ENCODE data around the gene ANKRD52. TPM values are rescaled to one million over a fixed set of nuclear protein-coding genes. Genes with fewer than 3 reads are reported as not detected.

Gene ANKRD52
- total and polyA plus RNA-seq, 9 of the 15 experiments (the other 6 are each of a cell fraction or from before 2014, with no cell fraction given): 0.52 to 46.8 (median 7.9) TPM

GRCh38 chr12:56193025-56193578 lies 65.1 kb downstream of the ANKRD52 start (continued):
- TF ChIP-seq CUX1 (CRISPR knock-in tag; IDR thresholded peaks at IDR 0.05): no peak
- no peak for TF ChIP-seq GTF2A2 (tag; IDR thresholded peaks at IDR 0.05)
- peak; percentile 69; the same call in 1 of the 2 replicates for TF ChIP-seq CC2D1A (IDR thresholded peaks at IDR 0.05)
- peak; percentile 46 for TF ChIP-seq HNRNPK (IDR thresholded peaks at IDR 0.05; ENCODE audit: low read depth, low read length, poor library complexity, severe bottlenecking)
- peak; percentile 70; the same call in 1 of the 2 replicates for TF ChIP-seq ZNF395 (CRISPR knock-in tag; IDR thresholded peaks at IDR 0.05)
- TF ChIP-seq HDAC1 (IDR thresholded peaks at IDR 0.05): 0 out of 4 replicates have a peak, but pooled peaks of 1 of the 2 experiments have one; percentile 26
- no peak for TF ChIP-seq PHF21A (IDR thresholded peaks at IDR 0.05; ENCODE audit: borderline replicate concordance, low read depth)
- TF ChIP-seq TEAD4 (IDR thresholded peaks at IDR 0.05; ENCODE audit: low read length): peak; percentile 63
- TF ChIP-seq TEAD4 (CRISPR knock-in tag; IDR thresholded peaks at IDR 0.05; ENCODE audit: borderline replicate concordance): no peak
- TF ChIP-seq MAZ (CRISPR knock-in tag; conservative IDR thresholded peaks at IDR 0.05 in 1 of 2, IDR thresholded peaks at IDR 0.05 in 1 of 2): peak in 1 of 2 experiments; percentile 34; a peak in 1 of 4 replicates
- TF ChIP-seq EP400 (IDR thresholded peaks at IDR 0.05): peak; percentile 25; the same call in 1 of the 2 replicates
- no peak for TF ChIP-seq NFATC3 (IDR thresholded peaks at IDR 0.05)
- TF ChIP-seq UBTF (IDR thresholded peaks at IDR 0.05; ENCODE audit: borderline replicate concordance in 1 of 2, low read depth in 2 of 2, low read length in 2 of 2): no peak
- peak; percentile 53 for TF ChIP-seq PHF20 (IDR thresholded peaks at IDR 0.05; ENCODE audit: partially characterized antibody)
- peak; percentile 65 for TF ChIP-seq SMC3 (conservative IDR thresholded peaks at IDR 0.05; ENCODE audit: insufficient read depth, low read depth, low read length)
- TF ChIP-seq NFRKB (IDR thresholded peaks at IDR 0.05; ENCODE audit: low read depth): peak; percentile 68
- peak; percentile 90 to 92 for TF ChIP-seq RAD21 (CRISPR knock-in tag; conservative IDR thresholded peaks at IDR 0.05 in 1 of 2, IDR thresholded peaks at IDR 0.05 in 1 of 2)
- TF ChIP-seq NCOR1 (IDR thresholded peaks at IDR 0.05): peak; percentile 9; the same call in 1 of the 2 replicates
- no peak for TF ChIP-seq POLR2A (conservative IDR thresholded peaks at IDR 0.05)
- no peak for TF ChIP-seq HDAC8 (tag; IDR thresholded peaks at IDR 0.05)

All from K562 (cell line).